ENCODE measurements around the gene SETD1B.
A peak's percentile ranks its signal among the peaks of the same experiment; 100 is the strongest.

GRCh38 chr12:121803861-121804416 is at the start of gene SETD1B:
- TF ChIP-seq CTCF (IDR thresholded peaks at IDR 0.05), result no peak
- TF ChIP-seq POLR2A (IDR thresholded peaks at IDR 0.05), result peak; percentile 10
